Endothelial cell of umbilical vein (primary cell): ENCODE results near the gene SDK2.
A peak's percentile ranks its signal among the peaks of the same experiment; 100 is the strongest.

Experiments used
- CTCF ChIP-seq, 2 donors: IDR thresholded peaks; 1 replicate in 1 of 2; 2 replicates in 1 of 2; pipeline ENCODE4 v1.5.1; 2011; ENCODE audit warnings: low read length in 2 of 2, mild to moderate bottlenecking in 2 of 2, moderate library complexity in 2 of 2, control low read depth in 1 of 2, inconsistent platforms in 1 of 2, low read depth in 1 of 2; ENCODE audit not compliant: insufficient read depth in 1 of 2; ENCODE audit errors: extremely low read depth in 1 of 2
- FOS ChIP-seq: IDR thresholded peaks from 2 replicates; pipeline ENCODE4 v1.6.1; 2011; ENCODE audit warnings: mild to moderate bottlenecking, low read length, moderate library complexity, borderline replicate concordance; ENCODE audit not compliant: insufficient read depth
- POLR2A ChIP-seq: IDR thresholded peaks from 2 replicates; pipeline ENCODE4 v1.6.1; 2012; ENCODE audit warnings: low read depth, mild to moderate bottlenecking, control low read depth, low read length
- TF ChIP-seq, protein P1 (sequence below): IDR thresholded peaks from 2 replicates; pipeline ENCODE4 v1.6.1; 2011; ENCODE audit not compliant: insufficient read depth, insufficient read length

DNA sequence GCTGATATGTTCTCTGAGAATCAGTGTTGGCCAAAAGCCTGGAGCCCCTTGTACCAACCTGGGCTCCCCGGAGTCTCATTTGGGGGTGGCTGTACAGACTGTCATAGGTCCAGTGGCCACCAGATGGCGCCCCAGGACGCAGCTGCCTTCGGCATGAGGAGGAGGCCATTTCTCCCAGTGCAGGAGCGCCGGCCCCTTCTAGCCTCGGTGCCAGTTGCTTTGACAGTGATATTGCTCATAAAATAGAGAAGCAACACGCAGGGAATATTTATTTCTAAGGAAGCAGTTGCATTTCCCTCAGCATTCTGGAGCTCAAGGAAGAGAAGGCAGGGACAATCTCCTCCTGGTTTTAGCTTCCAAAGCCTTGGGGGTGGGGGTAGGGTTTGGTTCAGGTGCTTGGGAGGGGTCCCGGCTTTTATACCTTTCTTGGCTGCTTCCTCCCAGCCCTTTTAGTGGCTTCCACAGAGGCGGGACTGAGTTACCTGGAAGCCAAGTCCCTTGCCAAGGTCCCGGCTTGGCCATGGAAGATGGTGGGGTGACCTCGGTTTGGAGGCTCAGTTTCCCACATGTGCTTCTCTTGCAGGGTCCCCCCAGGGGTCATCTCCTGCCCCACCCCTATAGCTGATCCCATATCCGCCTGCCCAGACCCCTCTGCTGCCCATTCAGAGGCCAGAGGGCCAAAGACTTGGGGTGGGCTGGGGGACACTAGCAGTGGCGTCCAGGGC is 214.6 kb downstream of the SDK2 start:
- TF ChIP-seq, protein P1, sequence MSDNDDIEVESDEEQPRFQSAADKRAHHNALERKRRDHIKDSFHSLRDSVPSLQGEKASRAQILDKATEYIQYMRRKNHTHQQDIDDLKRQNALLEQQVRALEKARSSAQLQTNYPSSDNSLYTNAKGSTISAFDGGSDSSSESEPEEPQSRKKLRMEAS, result no peak
- TF ChIP-seq CTCF (IDR thresholded peaks at IDR 0.05; ENCODE audit: extremely low read depth in 1 of 2, insufficient read depth in 1 of 2, low read depth in 1 of 2, low read length in 2 of 2), result peak; percentile 92 to 94
- no peak for TF ChIP-seq POLR2A
- TF ChIP-seq FOS, result no peak
